ENCODE measurements around the gene SRSF12. TPM values are rescaled to one million over a fixed set of nuclear protein-coding genes. Genes with fewer than 3 reads are reported as not detected.

Gene SRSF12
- total RNA-seq, 2 donors from 2014 or later = 9.2 to 17.8 TPM

GRCh38 chr6:89073014-89073620, 44.8 kb downstream of the SRSF12 start:
- TF ChIP-seq CTCF (conservative IDR thresholded peaks at IDR 0.05) = no peak
- Mint-ChIP-seq H3K27ac (no peak overlapping the region), H3K36me3 (ENCODE audit: low read depth) (no peaks in the 10 kb centered on the region), H3K4me1 (peaks cover 6% of the 10 kb centered on the region), H3K27me3 (ENCODE audit: insufficient read depth) (peaks cover 3% of the 10 kb centered on the region), H3K9me3 (no peaks in the 10 kb centered on the region), H3K4me3 (no peak overlapping the region)
- H3K36me3 ChIP-seq (ENCODE audit: control insufficient read depth, insufficient read depth, low read length) = no peaks in the 10 kb centered on the region
- WGBS, 2 experiments (ENCODE audit: insufficient coverage in 1 of 2, insufficient read length in 1 of 2) = 87% methylated on average over 4 of the region's 4 CpGs; no CpG with 5 or more reads in 1 of the 2 experiments
- no peaks in the 10 kb centered on the region for H3K4me1 ChIP-seq (ENCODE audit: control insufficient read depth, insufficient read depth, low read length)
- no peaks in the 10 kb centered on the region for H3K9me3 ChIP-seq (ENCODE audit: control insufficient read depth, low read length)
- H3K9ac ChIP-seq (ENCODE audit: extremely low read depth, low read length, poor library complexity, severe bottlenecking) = no peak overlapping the region
- no peak overlapping the region for H3K4me3 ChIP-seq (ENCODE audit: low read length)
- H3K27me3 ChIP-seq (ENCODE audit: control insufficient read depth, insufficient read depth, low read length, poor library complexity, severe bottlenecking) = no peaks in the 10 kb centered on the region
- DNase-seq = no peak
- H3K27ac ChIP-seq (ENCODE audit: low read depth, low read length) = no peak overlapping the region

GRCh38 chr6:89071036-89071435, 46.8 kb downstream of the SRSF12 start:
- H3K36me3 Mint-ChIP-seq (ENCODE audit: low read depth) = no peaks in the 10 kb centered on the region
- no peaks in the 10 kb centered on the region for H3K9me3 ChIP-seq (ENCODE audit: control insufficient read depth, low read length)
- peak overlapping the region; percentile 2 for H3K4me3 ChIP-seq (ENCODE audit: low read length)
- H3K27ac ChIP-seq (ENCODE audit: low read depth, low read length) = no peak overlapping the region
- peaks cover 4% of the 10 kb centered on the region for H3K9me3 Mint-ChIP-seq
- peaks cover 10% of the 10 kb centered on the region for H3K4me1 Mint-ChIP-seq
- no peak overlapping the region for H3K9ac ChIP-seq (ENCODE audit: extremely low read depth, low read length, poor library complexity, severe bottlenecking)
- H3K4me1 ChIP-seq (ENCODE audit: control insufficient read depth, insufficient read depth, low read length) = no peaks in the 10 kb centered on the region
- DNase-seq = no peak
- no peaks in the 10 kb centered on the region for H3K36me3 ChIP-seq (ENCODE audit: control insufficient read depth, insufficient read depth, low read length)
- no peaks in the 10 kb centered on the region for H3K27me3 ChIP-seq (ENCODE audit: control insufficient read depth, insufficient read depth, low read length, poor library complexity, severe bottlenecking)
- no peak overlapping the region for H3K27ac Mint-ChIP-seq
- H3K4me3 Mint-ChIP-seq = no peak overlapping the region
- peaks cover 1% of the 10 kb centered on the region for H3K27me3 Mint-ChIP-seq (ENCODE audit: insufficient read depth)
- TF ChIP-seq CTCF (conservative IDR thresholded peaks at IDR 0.05) = no peak

- peaks cover 1% of the 10 kb centered on the region for H3K27me3 Mint-ChIP-seq (ENCODE audit: insufficient read depth)
- no peaks in the 10 kb centered on the region for H3K36me3 ChIP-seq (ENCODE audit: control insufficient read depth, insufficient read depth, low read length)
- no peaks in the 10 kb centered on the region for H3K27me3 ChIP-seq (ENCODE audit: control insufficient read depth, insufficient read depth, low read length, poor library complexity, severe bottlenecking)
- no peak for TF ChIP-seq CTCF (conservative IDR thresholded peaks at IDR 0.05)
- WGBS, 2 experiments (ENCODE audit: insufficient coverage in 1 of 2, insufficient read length in 1 of 2) = 92 to 95% methylated on average over 9 to 10 of the region's 10 CpGs
- peaks cover 10% of the 10 kb centered on the region for H3K4me1 Mint-ChIP-seq
- no peak for DNase-seq
- no peak overlapping the region for H3K4me3 Mint-ChIP-seq
- no peak overlapping the region for H3K9ac ChIP-seq (ENCODE audit: extremely low read depth, low read length, poor library complexity, severe bottlenecking)
- no peak overlapping the region for H3K4me3 ChIP-seq (ENCODE audit: low read length)
- H3K27ac Mint-ChIP-seq = no peak overlapping the region
- no peaks in the 10 kb centered on the region for H3K4me1 ChIP-seq (ENCODE audit: control insufficient read depth, insufficient read depth, low read length)
- no peaks in the 10 kb centered on the region for H3K9me3 ChIP-seq (ENCODE audit: control insufficient read depth, low read length)
- no peaks in the 10 kb centered on the region for H3K36me3 Mint-ChIP-seq (ENCODE audit: low read depth)
- H3K27ac ChIP-seq (ENCODE audit: low read depth, low read length) = no peak overlapping the region
- H3K9me3 Mint-ChIP-seq = peaks cover 12% of the 10 kb centered on the region
These were observed 48.2 kb downstream of the SRSF12 start for GRCh38 chr6:89069536-89070163.

Data from endodermal cell (in vitro differentiated cells).